ENCODE results near the gene KLHL5.

- TF ChIP-seq CTCF (IDR thresholded peaks at IDR 0.05) (no peak), ZFP36 (IDR thresholded peaks at IDR 0.05; ENCODE audit: borderline replicate concordance, partially characterized antibody) (no peak), KDM1A (IDR thresholded peaks at IDR 0.05; ENCODE audit: low read depth) (no peak)
Observed at GRCh38 chr4:39103291-39103690, 41.3 kb downstream of the KLHL5 start.

Measured in A549 (cell line).